K562 (cell line): Measurements from ENCODE around the gene TRNP1. TPM values are rescaled to one million over a fixed set of nuclear protein-coding genes. Genes with fewer than 3 reads are reported as not detected.

Source experiments
- AFF4 ChIP-seq: sonication (generic); formaldehyde crosslinking; IDR thresholded peaks from 2 replicates; pipeline ENCODE4 v1.8.0; 2023; ENCODE audit warnings: mild to moderate bottlenecking, missing genetic modification reagents
- ARID4B ChIP-seq: sonication (generic); formaldehyde crosslinking; IDR thresholded peaks from 2 replicates; pipeline ENCODE4 v1.8.0; 2022; ENCODE audit warnings: mild to moderate bottlenecking, missing genetic modification reagents
- BACH1 ChIP-seq: fragments of 200-800 bp; sonication (Bioruptor generic); IDR thresholded peaks from 2 replicates; pipeline ENCODE4 v1.6.1; 2016; ENCODE audit warnings: missing genetic modification characterization, missing compliant biosample characterization
- CEBPG ChIP-seq, 3 experiments: fragments of 200-800 bp in 1 of 3; sonication (Bioruptor generic) in 1 of 3; sonication (generic) in 1 of 3; formaldehyde crosslinking in 1 of 3; IDR thresholded peaks in 2 of 3; conservative IDR thresholded peaks in 1 of 3; 2 replicates each; pipeline versions ENCODE4 v1.6.1 to v1.8.0; 2016 to 2022; ENCODE audit warnings: missing compliant biosample characterization in 2 of 3, missing genetic modification characterization in 2 of 3, mild to moderate bottlenecking in 1 of 3, missing genetic modification reagents in 1 of 3
- ELF4 ChIP-seq: fragments of 450-650 bp; formaldehyde crosslinking; IDR thresholded peaks from 2 replicates; pipeline ENCODE4 v1.4.0; 2022; ENCODE audit warnings: missing genetic modification characterization
- NFE2 ChIP-seq: IDR thresholded peaks from 2 replicates; pipeline ENCODE4 v1.6.1; 2014; ENCODE audit warnings: antibody characterized with exemption, low read depth
- RFX1 ChIP-seq: fragments of 450-650 bp; IDR thresholded peaks from 2 replicates; pipeline ENCODE4 v1.6.1; 2016; ENCODE audit warnings: mild to moderate bottlenecking, moderate library complexity
- SIRT6 ChIP-seq: IDR thresholded peaks from one replicate; pipeline ENCODE4 v1.6.1; 2012; ENCODE audit warnings: low read depth, mild to moderate bottlenecking, control low read depth, inconsistent platforms, low read length, moderate library complexity
- SP2 ChIP-seq: IDR thresholded peaks from 2 replicates; pipeline ENCODE4 v1.6.1; 2011; ENCODE audit warnings: mild to moderate bottlenecking, low read depth, low read length, moderate library complexity; ENCODE audit not compliant: poor library complexity, severe bottlenecking; ENCODE audit errors: extremely low read depth
- SUPT5H ChIP-seq: fragments of 450-650 bp; IDR thresholded peaks from 2 replicates; pipeline ENCODE4 v1.6.1; 2016
- TFAM ChIP-seq: fragments of 250-450 bp; sonication (Bioruptor Pico); conservative IDR thresholded peaks from 2 replicates; pipeline ENCODE4 v1.5.0; 2021; ENCODE audit warnings: mild to moderate bottlenecking, moderate library complexity
- THAP12 ChIP-seq: fragments of 250-450 bp; sonication (Bioruptor Pico); IDR thresholded peaks from 2 replicates; pipeline ENCODE4 v1.9.0; 2021; ENCODE audit warnings: mild to moderate bottlenecking, inconsistent platforms
- ZNF316 ChIP-seq: fragments of 450-650 bp; IDR thresholded peaks from 2 replicates; pipeline ENCODE4 v1.6.1; 2016
- polyA plus RNA-seq, 8 experiments: library from polyadenylated mRNA; depleted of rRNA in 4 of 8; stranded (reverse) in 5 of 8; unstranded in 3 of 8; fragments of >200 nt; fragmentation: Nextera tagmentation in 2 of 8; fragmentation: Illumina TruSeq in 1 of 8; extraction: Ambion mirVana in 2 of 8; extraction: Trizol in 1 of 8; gene quantifications; 2 replicates each; pipeline versions ENCODE4 v1.2.1 to v1.2.3, GENCODE V29; 2011 to 2014; ENCODE audit warnings: inconsistent platforms in 1 of 8, missing spikeins in 1 of 8
- total RNA-seq, 7 experiments: library from RNA; depleted of rRNA in 6 of 7; stranded (reverse); fragments of >200 nt in 6 of 7; fragmentation: Illumina TruSeq in 2 of 7; extraction: Trizol in 2 of 7; gene quantifications; 2 replicates each; pipeline versions ENCODE4 v1.2.1 to v1.2.3, GENCODE V29; 2011 to 2021; ENCODE audit warnings: low replicate concordance in 1 of 7

Gene TRNP1
- total and polyA plus RNA-seq, 9 of the 15 experiments (the other 6 are each of a cell fraction or from before 2014, with no cell fraction given), result 0.03 to 1.3 (median 0.95) TPM

GRCh38 chr1:26950602-26951001 lies 42.9 kb upstream of the TRNP1 start (continued):
- TF ChIP-seq CEBPG (CRISPR knock-in tag; IDR thresholded peaks at IDR 0.05) (no peak), CEBPG (tag; conservative IDR thresholded peaks at IDR 0.05 in 1 of 2, IDR thresholded peaks at IDR 0.05 in 1 of 2) (no peak), TFAM (no peak), ZNF316 (peak; percentile 79), SIRT6 (no peak), ARID4B (CRISPR knock-in tag) (no peak), SP2 (no peak), NFE2 (peak; percentile 52), BACH1 (tag) (peak; percentile 22; the same call in 1 of the 2 replicates), RFX1 (no peak), ELF4 (CRISPR knock-in tag) (no peak), THAP12 (CRISPR knock-in tag) (no peak), AFF4 (CRISPR knock-in tag) (no peak), SUPT5H (no peak)
